Fibroblast of mammary gland (primary cell): ENCODE measurements around the gene ANGPT4.

Source experiments
- DNase-seq: peaks from one replicate; pipeline ENCODE4 v3.0.0-alpha.2; 2010; ENCODE audit warnings: low read depth
- H3K4me3 ChIP-seq: 2 replicates; pipeline ENCODE4 v1.5.1; 2011; ENCODE audit warnings: low read depth, mild to moderate bottlenecking, low read length, moderate library complexity; ENCODE audit not compliant: control insufficient read depth
- TF ChIP-seq, protein P1 (sequence below): conservative IDR thresholded peaks from 2 replicates; pipeline ENCODE4 v1.5.1; 2011; ENCODE audit warnings: low read depth, low read length, inconsistent platforms; ENCODE audit not compliant: control insufficient read depth, insufficient read depth

The ANGPT4 gene

DNA sequence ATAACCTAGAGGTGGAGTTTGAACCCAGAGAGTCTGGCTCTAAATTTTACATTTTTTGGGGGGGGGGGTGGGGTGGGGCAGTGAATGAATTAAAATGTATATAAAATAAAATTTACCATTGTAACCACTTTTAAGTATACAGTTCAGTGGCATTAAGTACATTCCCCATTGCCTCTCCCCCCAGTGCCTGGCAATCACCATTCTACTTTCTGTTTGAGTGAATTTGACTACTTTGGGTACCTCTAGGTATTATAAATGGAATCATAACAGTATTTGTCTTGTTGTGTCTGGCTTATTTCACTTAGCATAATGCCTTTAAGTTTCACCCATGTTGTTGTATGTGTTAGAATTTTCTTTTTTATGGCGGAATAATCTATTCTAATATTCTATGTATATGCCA lies 79.9 kb downstream of the ANGPT4 start:
- no peak overlapping the region for H3K4me3 ChIP-seq
- TF ChIP-seq, protein P1, sequence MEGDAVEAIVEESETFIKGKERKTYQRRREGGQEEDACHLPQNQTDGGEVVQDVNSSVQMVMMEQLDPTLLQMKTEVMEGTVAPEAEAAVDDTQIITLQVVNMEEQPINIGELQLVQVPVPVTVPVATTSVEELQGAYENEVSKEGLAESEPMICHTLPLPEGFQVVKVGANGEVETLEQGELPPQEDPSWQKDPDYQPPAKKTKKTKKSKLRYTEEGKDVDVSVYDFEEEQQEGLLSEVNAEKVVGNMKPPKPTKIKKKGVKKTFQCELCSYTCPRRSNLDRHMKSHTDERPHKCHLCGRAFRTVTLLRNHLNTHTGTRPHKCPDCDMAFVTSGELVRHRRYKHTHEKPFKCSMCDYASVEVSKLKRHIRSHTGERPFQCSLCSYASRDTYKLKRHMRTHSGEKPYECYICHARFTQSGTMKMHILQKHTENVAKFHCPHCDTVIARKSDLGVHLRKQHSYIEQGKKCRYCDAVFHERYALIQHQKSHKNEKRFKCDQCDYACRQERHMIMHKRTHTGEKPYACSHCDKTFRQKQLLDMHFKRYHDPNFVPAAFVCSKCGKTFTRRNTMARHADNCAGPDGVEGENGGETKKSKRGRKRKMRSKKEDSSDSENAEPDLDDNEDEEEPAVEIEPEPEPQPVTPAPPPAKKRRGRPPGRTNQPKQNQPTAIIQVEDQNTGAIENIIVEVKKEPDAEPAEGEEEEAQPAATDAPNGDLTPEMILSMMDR: no peak
- DNase-seq: no peak

DNA sequence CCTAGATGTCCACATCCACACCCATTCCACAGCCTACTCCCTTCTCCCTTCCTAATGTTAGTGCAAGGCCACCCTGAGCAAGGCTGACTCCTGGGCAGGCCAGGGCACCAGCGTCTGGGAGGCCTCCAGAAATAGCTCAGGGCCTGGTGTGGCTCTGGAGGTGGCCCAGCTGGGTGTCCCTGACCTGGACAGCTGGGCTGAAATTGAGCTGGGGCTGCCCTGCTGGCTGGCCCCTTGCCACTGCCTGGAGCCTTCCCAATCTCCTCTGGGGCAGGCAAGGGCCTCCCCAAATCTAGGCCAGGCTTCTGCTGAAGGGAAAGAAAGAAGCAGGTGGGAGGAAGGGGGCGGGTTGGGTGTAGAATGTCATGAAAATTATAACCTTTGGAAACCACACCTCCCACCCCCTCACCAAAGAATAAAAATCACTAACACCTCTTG lies 80.5 kb downstream of the ANGPT4 start:
- TF ChIP-seq, protein P1: no peak
- DNase-seq: no peak
- no peak overlapping the region for H3K4me3 ChIP-seq

DNA sequence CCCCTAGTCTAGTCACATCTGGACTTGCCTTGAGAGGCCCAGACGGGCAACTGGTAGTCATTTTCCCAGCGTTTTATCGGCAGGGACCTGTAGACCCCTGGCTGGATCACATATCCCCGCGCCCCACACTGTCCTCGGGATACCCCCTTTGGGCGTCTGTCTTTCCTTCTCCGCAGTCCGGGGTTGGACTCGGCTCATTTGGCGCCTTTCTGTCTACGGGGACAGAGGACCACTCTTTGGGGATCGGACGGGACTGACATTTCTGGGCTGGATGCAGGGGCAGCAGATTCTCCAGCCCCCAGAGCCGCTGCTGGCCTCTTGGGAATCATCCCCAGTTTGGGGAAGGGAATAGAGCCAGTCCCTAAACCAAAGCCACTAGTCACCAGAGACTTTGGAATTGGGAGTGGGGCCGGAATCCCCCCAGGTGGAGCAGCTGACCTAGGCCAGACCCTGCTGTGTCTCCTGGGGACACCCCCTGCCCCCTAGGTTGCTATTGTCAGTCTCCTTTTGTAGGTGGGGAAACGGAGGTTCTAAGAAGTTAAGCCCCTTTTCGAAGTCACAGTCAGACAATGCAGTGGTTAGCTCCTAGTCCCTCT lies 81.9 kb downstream of the ANGPT4 start:
- no peak for DNase-seq
- peak overlapping the region; percentile 73 for H3K4me3 ChIP-seq
- TF ChIP-seq, protein P1: no peak

DNA sequence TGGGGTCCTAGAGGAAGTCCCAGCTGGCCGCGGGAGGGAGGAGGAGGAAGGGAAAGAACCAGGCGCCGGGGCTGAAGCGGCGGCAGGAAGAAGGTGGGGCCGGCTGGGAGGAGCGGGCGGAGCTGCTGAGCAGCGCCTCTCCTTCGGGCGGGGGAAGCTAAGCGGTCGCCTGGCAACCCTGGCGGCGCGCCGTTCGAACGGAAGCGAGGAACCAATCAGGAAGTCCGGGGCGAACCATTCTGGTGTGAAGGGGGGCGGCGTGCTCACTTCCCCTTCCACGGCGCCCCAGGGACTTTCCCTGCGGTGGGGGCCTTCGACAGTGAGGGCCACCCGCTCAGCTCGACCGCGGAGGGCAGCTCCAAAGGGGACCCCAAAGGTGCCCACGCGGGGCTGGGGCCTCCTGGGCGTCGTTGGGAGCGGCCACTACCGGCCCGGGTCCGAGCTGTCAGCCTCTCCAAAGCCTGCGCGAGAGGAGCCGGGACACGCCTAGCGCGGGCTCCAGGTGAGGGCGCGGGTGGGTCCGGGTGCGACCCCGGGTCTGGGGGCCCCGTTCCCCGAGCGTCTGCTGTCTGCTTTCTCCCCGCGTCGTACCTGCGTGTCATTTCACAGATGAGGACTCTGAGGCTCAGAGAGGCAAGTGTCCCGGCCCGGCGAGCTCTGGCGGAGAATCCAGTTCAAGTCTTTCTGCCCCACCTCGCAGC lies 82.5 kb downstream of the ANGPT4 start, which contains the start of gene FAM110A:
TSS of gene FAM110A (plus strand) at position 266 of the 701 bp plus-strand sequence. CDS start 11,090 bp downstream, outside the sequence.
- TF ChIP-seq, protein P1: no peak
- DNase-seq: peak; percentile 88
- H3K4me3 ChIP-seq: peak within 1 kb of the TSS; percentile 73

DNA sequence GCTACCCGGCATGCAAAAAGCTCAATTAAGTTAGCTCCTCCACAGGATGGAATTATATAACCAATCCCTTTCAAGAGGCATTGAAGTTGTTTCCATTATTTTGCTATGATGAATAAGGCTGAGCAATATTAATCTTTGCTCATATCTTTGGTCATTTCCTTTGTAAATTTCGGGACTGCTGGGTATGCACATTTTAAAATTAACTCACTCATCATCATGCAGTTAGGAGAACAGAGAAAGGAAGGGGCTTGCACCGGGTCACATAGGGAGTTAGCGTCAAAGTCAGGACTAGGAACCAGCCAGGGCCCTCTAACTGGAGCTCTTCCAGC lies 83.0 kb downstream of the ANGPT4 start:
- TF ChIP-seq, protein P1: no peak
- DNase-seq: no peak
- peak overlapping the region; percentile 73 for H3K4me3 ChIP-seq

DNA sequence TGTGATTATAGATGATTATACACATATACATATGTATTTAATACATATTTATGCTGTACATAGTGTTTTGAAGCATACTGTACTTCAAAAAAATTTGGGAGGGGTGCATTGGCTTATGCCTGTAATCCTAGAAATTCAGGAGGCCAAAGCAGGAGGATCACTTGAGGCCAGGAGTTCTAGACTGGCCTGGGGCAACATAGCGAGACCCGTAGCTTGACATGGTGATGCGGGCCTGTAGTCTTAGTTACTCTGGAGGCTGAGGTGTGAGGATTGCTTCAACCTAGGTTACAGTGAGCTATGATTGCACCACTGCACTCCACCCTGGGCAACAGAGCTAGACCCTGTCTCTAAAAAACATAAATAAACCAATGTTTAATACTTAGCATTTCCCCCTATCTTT lies 84.2 kb downstream of the ANGPT4 start:
- TF ChIP-seq, protein P1: no peak
- no peak overlapping the region for H3K4me3 ChIP-seq
- no peak for DNase-seq
